ENCODE data around the gene SCCPDH.
"Not testable (repeated sequence)": the region's sequence is repeated elsewhere in the genome, so short reads cannot be mapped to it uniquely, and the experiment has no call there.

The SCCPDH gene

GRCh38 chr1:246705368-246705767 lies 18.8 kb upstream of the SCCPDH start:
- no peak for DNase-seq (ENCODE audit: low read depth in 2 of 2, low spot score in 1 of 2)

GRCh38 chr1:246708166-246708565 lies 16.0 kb upstream of the SCCPDH start:
- no peak for DNase-seq (ENCODE audit: low read depth in 2 of 2, low spot score in 1 of 2)

DNA sequence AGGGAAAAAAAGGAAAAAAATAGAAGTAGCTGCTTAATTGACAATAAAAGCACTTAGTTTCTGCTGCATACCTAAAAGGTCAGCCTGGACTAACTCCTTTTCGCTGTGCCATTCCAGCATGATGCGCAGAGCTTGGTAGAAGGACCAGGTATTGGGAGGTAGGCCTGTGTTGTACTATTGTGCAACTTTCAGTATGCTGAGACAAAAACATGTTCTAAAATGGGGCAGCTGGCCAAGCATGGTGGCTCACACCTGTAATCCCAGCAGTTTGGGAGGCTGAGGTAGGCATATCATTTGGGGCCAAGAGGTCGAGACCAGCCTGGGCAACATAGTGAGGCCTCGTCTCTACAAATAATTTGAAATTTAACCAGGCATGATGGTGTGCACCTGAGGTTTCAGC lies 15.0 kb upstream of the SCCPDH start:
- DNase-seq (ENCODE audit: low read depth in 2 of 2, low spot score in 1 of 2) = no peak

DNA sequence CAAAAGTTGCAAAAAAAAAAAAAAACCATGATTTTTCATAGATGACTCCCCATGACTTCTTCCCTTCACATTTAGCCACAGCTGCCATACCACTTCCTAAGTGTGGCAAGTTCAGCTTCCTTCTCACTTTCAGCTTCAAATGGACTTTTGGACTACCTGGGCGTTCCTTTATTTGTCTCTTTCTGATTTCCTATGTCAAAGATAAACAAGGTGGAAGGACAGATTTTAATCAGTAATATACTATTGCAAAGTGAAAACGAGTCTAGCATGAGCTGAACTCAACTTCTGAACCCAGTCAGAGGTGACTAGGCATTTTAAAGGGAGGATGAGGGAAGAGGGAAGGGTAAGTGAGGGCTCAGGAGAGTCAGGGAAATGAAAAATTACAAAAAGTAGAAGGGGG lies 14.4 kb upstream of the SCCPDH start:
- no peak for DNase-seq (ENCODE audit: low read depth in 2 of 2, low spot score in 1 of 2)

DNA sequence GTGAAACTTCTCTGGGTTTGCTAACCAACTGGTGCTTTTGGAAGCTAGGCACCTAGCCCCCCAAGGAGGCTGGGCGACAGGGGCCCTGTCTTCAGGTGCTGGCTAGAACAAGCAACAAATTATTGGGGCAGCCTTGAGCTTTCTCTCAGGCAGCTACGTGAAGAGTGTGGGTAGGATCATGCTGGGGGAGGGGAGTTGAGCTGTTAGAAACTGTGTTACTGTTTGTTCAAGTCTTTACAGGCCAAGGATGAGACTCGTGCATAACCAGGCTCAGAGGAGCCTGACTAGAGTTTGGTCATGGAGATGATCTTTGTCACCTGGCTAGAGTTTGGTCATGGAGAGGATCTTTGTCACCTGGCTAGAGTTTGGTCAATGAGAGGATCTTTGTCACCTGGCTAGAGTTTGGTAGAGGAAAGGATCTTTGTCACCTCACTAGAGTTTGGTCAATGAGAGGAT lies 12.6 kb upstream of the SCCPDH start:
- no peak for DNase-seq (ENCODE audit: low read depth in 2 of 2, low spot score in 1 of 2)

- DNase-seq (ENCODE audit: low read depth in 2 of 2, low spot score in 1 of 2) = not testable (repeated sequence)
Observed at GRCh38 chr1:246712428-246712827, 11.8 kb upstream of the SCCPDH start.

DNA sequence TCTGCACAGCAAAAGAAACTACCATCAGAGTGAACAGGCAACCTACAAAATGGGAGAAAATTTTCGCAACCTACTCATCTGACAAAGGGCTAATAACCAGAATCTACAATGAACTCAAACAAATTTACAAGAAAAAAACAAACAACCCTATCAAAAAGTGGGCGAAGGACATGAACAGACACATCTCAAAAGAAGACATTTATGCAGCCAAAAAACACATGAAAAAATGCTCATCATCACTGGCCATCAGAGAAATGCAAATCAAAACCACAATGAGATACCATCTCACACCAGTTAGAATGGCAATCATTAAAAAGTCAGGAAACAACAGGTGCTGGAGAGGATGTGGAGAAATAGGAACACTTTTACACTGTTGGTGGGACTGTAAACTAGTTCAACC lies 4.8 kb upstream of the SCCPDH start:
- DNase-seq (ENCODE audit: low read depth in 2 of 2, low spot score in 1 of 2) = not testable (repeated sequence)

GRCh38 chr1:246720814-246721213 lies 3.4 kb upstream of the SCCPDH start:
- DNase-seq (ENCODE audit: low read depth in 2 of 2, low spot score in 1 of 2) = not testable (repeated sequence)

DNA sequence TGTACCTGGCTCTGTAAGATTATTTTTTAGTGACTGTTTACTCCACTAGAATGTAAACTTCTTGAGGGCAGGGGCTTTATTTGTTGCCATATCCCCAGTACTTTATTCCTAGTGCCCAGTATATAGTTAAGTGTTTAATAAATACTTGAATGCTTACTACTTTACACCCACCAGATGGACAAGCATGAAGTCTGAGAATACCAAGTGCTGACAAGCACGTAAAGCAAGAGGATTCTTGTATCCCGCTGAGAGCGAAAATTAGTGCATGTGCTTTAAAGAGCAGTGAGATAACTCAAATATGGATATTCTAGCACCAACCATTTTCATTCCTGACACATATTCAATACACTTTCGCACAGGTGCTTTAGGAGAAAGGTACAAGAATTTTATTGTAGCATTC lies 1.5 kb upstream of the SCCPDH start:
- DNase-seq (ENCODE audit: low read depth in 2 of 2, low spot score in 1 of 2) = no peak

DNA sequence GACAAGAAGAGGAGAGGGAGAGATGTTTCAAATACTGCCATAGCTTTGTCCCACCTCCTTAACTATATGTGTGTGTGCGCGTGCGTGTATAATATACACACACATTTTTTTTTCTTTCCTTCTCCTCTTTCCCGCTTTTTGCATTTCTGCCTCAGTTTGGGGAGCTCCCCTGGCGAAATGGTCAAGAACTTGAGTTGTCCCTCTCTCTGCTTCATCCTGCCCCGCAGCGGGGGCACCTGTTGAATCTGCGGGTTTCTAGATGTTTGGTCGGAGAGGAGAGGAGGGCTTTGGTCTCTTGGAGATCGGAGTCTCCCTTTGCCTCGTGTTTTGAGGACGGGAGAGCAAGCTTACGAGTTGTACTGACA lies 504 bp downstream of the SCCPDH start:
- DNase-seq (ENCODE audit: low read depth in 2 of 2, low spot score in 1 of 2) = no peak

DNA sequence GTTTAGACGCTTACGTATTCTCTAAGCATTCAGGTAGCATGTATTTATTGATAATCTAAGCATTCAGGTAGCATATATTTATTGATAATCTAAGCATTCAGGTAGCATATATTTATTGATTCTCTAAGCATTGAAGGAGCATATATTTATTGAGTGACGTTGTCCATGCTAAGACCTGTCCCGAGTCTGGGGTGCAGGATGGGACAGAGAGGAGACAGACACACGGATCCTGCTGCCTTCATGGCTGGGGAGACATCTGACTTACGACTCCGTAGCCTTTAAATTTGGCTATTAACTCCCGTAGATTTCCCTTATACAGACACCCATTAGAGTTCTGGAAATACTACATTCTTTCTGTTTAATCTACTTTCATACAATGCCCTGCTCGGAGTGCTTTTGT lies 982 bp downstream of the SCCPDH start:
- no peak for DNase-seq (ENCODE audit: low read depth in 2 of 2, low spot score in 1 of 2)

DNA sequence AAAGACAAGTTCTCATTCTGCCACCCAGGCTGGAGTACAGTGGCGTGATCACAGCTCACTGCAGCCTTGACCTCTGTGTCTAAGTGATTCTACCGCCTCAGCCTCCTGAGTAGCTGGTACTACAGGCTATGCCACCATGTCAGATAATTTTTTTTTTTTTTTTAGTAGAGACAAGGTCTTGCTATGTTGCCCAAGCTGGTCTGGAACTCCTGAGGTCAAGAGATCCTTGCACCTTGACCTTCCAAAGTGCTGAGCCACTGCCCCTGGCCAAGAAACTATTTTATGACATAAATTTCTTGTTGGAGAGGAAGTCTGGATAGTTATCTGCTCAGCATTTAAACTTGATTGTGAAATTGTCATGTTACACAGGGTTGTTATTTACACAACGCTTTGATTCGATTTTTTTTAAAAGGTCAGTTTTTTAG lies 2.1 kb downstream of the SCCPDH start:
- DNase-seq (ENCODE audit: low read depth in 2 of 2, low spot score in 1 of 2) = no peak

DNA sequence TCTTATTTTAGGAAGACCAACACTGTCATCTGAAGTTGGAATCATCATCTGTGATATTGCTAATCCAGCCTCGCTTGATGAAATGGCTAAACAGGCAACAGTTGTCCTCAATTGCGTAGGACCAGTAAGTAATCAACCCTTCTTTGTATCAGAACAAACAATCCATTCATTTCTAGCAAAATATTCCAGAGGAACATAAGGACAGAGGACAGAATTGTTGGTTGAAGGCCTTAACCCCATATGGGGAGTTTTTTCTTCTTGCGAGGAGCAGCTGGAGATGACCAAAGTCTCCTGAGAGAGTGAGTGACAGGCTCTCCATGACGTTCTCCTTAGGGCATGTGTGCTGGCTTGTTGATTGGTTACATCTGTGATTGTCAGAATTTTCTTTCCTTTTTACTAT lies 2.7 kb downstream of the SCCPDH start:
- no peak for DNase-seq (ENCODE audit: low read depth in 2 of 2, low spot score in 1 of 2)

- no peak for DNase-seq (ENCODE audit: low read depth in 2 of 2, low spot score in 1 of 2)
Observed at GRCh38 chr1:246727594-246727993, 3.4 kb downstream of the SCCPDH start.

DNA sequence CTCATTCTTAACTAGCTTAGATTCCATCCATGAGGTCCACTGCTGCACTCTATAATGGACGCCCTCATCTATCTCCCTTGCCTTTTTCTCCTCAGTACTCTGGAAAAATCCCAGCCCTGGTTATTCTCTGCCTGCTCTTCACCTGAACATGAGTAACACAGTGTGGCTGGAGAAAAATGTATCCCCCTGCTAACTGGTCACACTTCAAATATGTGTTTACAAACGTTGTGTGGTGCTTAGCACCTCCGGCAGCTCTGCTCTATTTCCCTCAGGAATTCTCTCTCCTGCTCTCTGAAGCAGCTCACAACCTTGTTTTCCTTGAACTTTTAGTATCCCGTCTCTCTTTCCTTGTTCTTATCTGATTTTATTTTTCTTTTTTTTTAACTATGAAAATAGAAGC lies 4.1 kb downstream of the SCCPDH start:
- no peak for DNase-seq (ENCODE audit: low read depth in 2 of 2, low spot score in 1 of 2)

- DNase-seq (ENCODE audit: low read depth in 2 of 2, low spot score in 1 of 2) = not testable (repeated sequence)
Observed at GRCh38 chr1:246729040-246729439, 4.8 kb downstream of the SCCPDH start.

DNA sequence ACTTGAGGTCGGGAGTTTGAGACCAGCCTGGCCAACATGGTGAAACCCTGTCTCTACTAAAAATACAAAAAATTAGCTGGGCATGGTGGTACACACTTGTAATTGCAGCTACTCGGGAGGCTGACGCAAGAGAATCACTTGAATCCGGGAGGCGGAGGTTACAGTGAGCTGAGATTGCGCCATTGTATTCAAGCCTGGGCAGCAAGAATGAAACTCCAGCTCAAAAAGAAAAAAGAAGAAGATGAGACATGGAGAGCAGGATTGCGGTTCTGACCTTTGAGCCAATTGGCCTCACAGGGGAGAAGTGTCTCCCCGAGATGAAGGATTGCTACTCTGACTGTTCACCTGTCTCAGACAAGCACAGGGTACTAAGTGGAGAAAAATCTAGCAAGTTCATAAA lies 6.6 kb downstream of the SCCPDH start:
- DNase-seq (ENCODE audit: low read depth in 2 of 2, low spot score in 1 of 2) = no peak

DNA sequence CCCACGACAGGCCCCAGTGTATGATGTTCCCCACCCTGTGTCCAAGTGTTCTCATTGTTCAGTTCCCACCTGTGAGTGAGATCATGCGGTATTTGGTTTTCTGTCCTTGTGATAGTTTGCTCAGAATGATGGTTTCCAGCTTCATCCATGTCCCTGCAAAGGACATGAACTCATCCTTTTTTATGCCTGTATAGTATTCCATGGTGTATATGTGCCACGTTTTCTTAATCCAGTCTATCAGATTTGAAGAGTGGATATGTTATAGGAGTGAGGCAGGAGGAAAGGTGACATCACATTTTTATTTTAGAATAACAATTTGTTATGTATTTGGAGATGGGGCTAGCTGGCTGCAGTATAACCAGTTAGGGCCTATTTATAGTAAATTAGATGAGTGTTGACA lies 7.7 kb downstream of the SCCPDH start:
- DNase-seq (ENCODE audit: low read depth in 2 of 2, low spot score in 1 of 2) = not testable (repeated sequence)

GRCh38 chr1:246733704-246734103 lies 9.5 kb downstream of the SCCPDH start:
- no peak for DNase-seq (ENCODE audit: low read depth in 2 of 2, low spot score in 1 of 2)

DNA sequence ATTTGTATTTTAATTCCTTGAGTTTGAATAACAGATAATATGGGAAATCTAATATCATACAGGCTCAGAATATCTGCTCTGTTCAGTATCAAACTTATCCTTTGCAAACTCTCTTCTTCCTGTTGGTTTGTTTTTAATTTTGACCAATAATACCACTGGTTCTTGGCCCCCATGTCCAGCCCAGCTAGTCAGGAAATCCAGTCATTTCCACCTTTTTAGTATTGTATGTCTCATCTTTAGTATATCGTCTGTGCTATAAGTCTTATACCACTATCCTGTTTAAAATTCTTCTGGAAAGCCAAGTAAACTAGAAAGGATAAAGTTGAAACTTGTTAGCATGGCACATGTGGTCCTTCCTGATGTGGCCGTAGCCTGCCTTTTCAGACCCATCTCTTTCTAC lies 10.7 kb downstream of the SCCPDH start:
- DNase-seq (ENCODE audit: low read depth in 2 of 2, low spot score in 1 of 2) = no peak

DNA sequence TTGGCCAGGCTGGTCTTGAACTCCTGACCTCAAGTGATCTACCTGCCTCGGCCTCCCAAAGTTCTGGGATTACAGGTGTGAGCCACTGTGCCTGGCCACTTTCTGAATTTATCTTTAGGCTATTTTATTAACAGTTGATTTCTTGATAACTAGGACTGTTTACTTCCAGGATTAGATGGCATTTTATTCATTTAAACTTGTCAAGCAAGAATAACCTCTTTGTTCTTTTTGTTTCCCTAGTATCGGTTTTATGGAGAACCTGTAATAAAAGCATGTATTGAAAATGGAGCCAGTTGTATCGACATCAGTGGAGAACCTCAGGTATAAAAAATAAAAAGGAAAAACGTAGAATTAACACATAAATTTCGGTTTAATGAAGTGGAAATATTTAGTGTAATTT lies 11.5 kb downstream of the SCCPDH start:
- DNase-seq (ENCODE audit: low read depth in 2 of 2, low spot score in 1 of 2) = no peak

DNA sequence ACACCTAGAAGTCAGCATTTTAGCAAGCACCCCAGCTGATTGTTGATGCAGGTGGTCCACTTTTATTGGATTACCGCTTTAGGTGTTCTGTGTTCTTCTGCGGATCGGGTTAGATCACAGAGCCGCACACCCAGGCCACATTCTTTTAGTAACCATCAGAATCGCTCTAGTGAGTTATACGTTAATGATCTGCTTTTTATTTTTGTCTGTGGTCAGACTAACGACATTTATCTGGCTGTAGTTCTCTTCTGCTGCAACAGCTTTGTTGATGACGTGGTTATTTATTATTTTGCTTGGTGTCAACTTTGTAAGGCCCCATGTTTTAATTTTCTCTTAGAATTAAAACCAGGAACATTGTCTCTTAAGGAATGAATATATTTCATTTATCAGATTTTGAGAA lies 18.2 kb downstream of the SCCPDH start:
- no peak for DNase-seq (ENCODE audit: low read depth in 2 of 2, low spot score in 1 of 2)

DNA sequence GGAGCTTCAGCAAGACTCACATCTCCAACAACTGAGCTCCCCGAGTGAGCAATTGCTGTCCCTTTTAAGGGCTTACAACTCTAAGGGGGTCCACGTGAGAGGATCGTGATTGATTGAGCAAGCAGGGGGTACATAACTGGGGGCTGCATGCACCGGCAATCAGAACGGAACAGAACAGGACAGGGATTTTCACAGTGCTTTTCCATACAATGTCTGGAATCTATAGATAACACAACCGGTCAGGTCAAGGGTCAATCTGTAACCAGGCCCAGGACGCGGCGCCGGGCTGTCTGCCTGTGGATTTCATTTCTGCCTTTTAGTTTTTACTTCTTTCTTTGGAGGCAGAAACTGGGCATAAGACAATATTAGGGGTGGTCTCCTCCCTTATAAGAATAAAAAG lies 21.9 kb downstream of the SCCPDH start:
- DNase-seq (ENCODE audit: low read depth in 2 of 2, low spot score in 1 of 2) = not testable (repeated sequence)

GRCh38 chr1:246748006-246748405 lies 23.8 kb downstream of the SCCPDH start:
- no peak for DNase-seq (ENCODE audit: low read depth in 2 of 2, low spot score in 1 of 2)
